Colonic mucosa (tissue), 4 donors: Measurements from ENCODE around the gene SEC61A1. TPM values are rescaled to one million over a fixed set of nuclear protein-coding genes. Genes with fewer than 3 reads are reported as not detected.

ENCODE experiments used
- DNase-seq: peaks from one replicate; pipeline ENCODE4 v3.0.0-alpha.2; 2020
- H3K27ac ChIP-seq: fragments of 200-600 bp; one replicate; pipeline ENCODE4 v1.8.0; 2021
- H3K27me3 ChIP-seq: fragments of 200-600 bp; one replicate; pipeline ENCODE4 v1.8.0; 2021
- H3K36me3 ChIP-seq: fragments of 200-600 bp; one replicate; pipeline ENCODE4 v1.8.0; 2021
- H3K4me1 ChIP-seq: fragments of 200-600 bp; one replicate; pipeline ENCODE4 v1.8.0; 2021; ENCODE audit warnings: mild to moderate bottlenecking
- H3K4me3 ChIP-seq: fragments of 200-600 bp; one replicate; pipeline ENCODE4 v1.8.0; 2021
- H3K9ac ChIP-seq, 2 donors: one replicate each; pipeline ENCODE4 v1.7.0; 2013; ENCODE audit warnings: control low read depth in 2 of 2, low read depth in 2 of 2, low read length in 2 of 2
- H3K9me3 ChIP-seq: fragments of 200-600 bp; one replicate; pipeline ENCODE4 v1.8.0; 2021
- intact Hi-C: fragments of 100-400 bp; cut with DNase I; formaldehyde crosslinking; loops from one replicate; pipeline ENCODE4 v1.14.1; 2022
- total RNA-seq, 2 donors: library from RNA; stranded (reverse); fragmentation: NEBNext Ultra II Directional in 1 of 2; extraction: Animal tissue kit (Norgen Biotek cat#: 25700) in 1 of 2; gene quantifications; one replicate each; pipeline ENCODE4 v1.2.1, GENCODE V29; 2021
- TF ChIP-seq, protein P1 (sequence below): fragments of 200-600 bp; IDR thresholded peaks from one replicate; pipeline ENCODE4 v1.8.0; 2022; ENCODE audit warnings: antibody characterized with exemption, mild to moderate bottlenecking
- donor health status: healthy.
- donor health status: DM: no; HTN: no; CAD: no.
- donor health status: DM: no; HTN: no; CAD: no.

The SEC61A1 gene
- total RNA-seq, 2 donors from 2014 or later, result 184 to 250 TPM

DNA sequence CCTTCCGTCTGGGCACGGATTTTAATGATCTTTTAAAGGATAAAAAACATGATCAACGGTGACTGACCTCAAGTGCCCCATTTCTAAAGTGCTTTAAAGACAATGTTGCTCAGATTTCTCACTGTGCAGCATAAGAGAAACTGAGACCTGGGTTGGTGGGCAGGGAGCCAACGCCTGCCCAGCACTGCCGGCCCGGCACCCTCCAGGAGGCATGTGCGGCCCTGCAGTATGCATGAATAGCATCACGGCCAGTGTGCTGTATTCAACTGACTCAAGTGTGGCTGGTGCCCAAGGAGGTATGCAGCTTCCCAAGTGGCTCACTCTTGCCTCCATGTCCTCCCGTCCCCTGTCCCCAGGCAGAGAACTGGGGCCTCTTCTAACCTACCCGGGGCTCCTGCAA lies 30.3 kb downstream of the SEC61A1 start:
- Histone ChIP-seq H3K9ac (no peak overlapping the region), H3K4me3 (no peak overlapping the region), H3K27ac (no peak overlapping the region), H3K4me1 (peaks cover 7% of the 10 kb centered on the region), H3K27me3 (no peaks in the 10 kb centered on the region), H3K36me3 (no peaks in the 10 kb centered on the region), H3K9me3 (no peaks in the 10 kb centered on the region)
- TF ChIP-seq, protein P1, sequence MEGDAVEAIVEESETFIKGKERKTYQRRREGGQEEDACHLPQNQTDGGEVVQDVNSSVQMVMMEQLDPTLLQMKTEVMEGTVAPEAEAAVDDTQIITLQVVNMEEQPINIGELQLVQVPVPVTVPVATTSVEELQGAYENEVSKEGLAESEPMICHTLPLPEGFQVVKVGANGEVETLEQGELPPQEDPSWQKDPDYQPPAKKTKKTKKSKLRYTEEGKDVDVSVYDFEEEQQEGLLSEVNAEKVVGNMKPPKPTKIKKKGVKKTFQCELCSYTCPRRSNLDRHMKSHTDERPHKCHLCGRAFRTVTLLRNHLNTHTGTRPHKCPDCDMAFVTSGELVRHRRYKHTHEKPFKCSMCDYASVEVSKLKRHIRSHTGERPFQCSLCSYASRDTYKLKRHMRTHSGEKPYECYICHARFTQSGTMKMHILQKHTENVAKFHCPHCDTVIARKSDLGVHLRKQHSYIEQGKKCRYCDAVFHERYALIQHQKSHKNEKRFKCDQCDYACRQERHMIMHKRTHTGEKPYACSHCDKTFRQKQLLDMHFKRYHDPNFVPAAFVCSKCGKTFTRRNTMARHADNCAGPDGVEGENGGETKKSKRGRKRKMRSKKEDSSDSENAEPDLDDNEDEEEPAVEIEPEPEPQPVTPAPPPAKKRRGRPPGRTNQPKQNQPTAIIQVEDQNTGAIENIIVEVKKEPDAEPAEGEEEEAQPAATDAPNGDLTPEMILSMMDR, result no peak
- intact Hi-C loops, result no loop called here
- no peak for DNase-seq

DNA sequence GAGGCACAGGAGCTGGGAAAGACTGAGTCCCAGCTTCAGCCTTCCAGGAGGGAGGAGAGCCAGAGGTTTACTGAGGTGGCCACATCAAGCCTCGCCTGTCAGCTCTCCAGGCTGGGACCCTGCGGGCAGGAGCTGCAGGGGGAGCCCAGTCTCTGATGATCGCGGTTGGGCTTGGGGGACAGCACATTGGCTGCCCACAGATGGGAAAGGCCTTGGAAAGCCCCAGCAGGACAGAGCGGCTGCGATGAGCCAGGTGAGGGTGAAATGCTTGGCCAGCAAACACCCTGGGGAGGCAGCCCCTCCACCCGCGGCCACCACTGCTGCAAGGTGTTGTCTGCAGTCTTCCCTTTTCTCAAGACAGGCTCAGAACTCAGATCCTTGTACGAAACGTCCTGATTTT lies 31.2 kb downstream of the SEC61A1 start:
- Histone ChIP-seq H3K27ac (no peak overlapping the region), H3K4me3 (no peak overlapping the region), H3K9me3 (no peaks in the 10 kb centered on the region), H3K27me3 (no peaks in the 10 kb centered on the region), H3K4me1 (peaks cover 7% of the 10 kb centered on the region), H3K36me3 (no peaks in the 10 kb centered on the region), H3K9ac (no peak overlapping the region)
- intact Hi-C loops, result no loop called here
- DNase-seq, result no peak
- TF ChIP-seq, protein P1, result no peak

DNA sequence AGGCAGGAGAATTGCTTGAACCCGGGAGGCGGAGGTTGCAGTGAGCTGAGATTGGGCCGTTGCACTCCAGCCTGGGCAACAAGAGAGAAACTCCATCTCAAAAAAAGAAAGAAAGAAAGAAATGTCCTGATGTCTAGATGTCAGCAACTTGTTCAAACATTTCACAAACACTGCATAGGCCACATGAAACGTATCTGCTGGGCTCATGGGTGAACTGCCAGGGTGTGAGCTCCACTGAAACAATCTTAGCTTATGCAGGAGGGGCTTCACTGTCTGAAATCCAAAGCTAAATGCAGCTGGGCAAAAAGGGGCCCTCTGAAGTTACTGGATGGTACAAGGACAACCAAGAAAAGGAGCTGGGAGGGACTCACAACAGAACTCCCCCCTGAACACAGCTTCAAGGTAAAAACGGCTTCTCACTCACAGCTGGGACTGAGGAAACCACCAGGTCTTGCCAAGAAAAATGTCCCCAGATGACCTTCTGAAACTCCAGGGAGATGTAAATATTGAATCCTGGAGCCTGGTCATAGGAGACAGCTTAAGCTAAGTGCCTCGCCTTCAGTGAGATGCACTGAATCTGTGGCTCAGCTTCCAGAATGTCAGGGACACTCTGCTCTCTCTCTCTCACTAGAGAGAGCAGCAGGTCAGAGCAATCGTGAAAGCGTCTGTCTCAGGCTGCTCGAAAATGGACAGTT lies 31.9 kb downstream of the SEC61A1 start:
- Histone ChIP-seq H3K9me3 (no peaks in the 10 kb centered on the region), H3K9ac (no peak overlapping the region), H3K27me3 (no peaks in the 10 kb centered on the region), H3K36me3 (no peaks in the 10 kb centered on the region), H3K4me3 (no peak overlapping the region), H3K27ac (no peak overlapping the region), H3K4me1 (peaks cover 7% of the 10 kb centered on the region)
- TF ChIP-seq, protein P1, result no peak
- intact Hi-C loops, result no loop called here
- no peak for DNase-seq

DNA sequence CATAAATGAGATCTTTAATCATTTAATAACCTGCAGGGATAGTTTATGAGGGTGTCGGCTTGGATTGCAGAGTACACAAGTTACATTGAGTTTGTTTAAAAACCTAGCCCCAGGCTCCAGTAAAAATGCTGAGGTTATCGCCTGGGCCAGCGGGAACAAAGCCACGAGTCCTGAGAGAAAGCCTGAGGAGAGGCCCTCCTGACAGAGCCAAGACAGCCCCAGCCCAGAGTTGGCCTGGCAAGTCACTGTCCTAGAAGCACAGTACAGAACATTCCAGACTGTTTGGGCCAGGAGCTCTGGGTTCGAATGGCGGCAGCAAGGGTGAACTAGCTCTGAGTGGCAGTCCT lies 32.4 kb downstream of the SEC61A1 start:
- TF ChIP-seq, protein P1, result no peak
- Histone ChIP-seq H3K27me3 (no peaks in the 10 kb centered on the region), H3K9me3 (no peaks in the 10 kb centered on the region), H3K4me3 (no peak overlapping the region), H3K36me3 (no peaks in the 10 kb centered on the region), H3K4me1 (peaks cover 7% of the 10 kb centered on the region), H3K27ac (no peak overlapping the region), H3K9ac (no peak overlapping the region)
- no peak for DNase-seq
- intact Hi-C loops, result no loop called here

DNA sequence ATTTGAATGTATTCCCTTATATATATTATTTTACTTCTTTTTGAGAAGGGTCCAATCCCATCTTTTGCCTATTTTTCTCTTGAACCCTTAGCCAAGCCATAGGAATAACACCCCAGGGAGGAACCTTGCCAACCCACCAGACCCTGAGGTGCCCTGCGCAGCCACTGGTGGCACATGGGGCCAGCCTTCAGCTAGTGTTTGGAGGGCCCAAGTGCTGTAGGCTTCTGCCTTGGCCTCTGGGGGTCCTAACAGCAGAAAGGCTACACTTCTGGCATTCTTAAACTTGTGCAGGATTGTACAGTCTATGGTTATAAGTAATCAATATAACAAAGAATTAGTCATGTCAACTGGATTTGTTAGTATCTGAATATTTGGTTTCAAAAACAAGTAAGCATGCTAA lies 36.9 kb downstream of the SEC61A1 start:
- H3K36me3 ChIP-seq, result no peaks in the 10 kb centered on the region
- no peak overlapping the region for H3K4me3 ChIP-seq
- TF ChIP-seq, protein P1, result no peak
- H3K9me3 ChIP-seq, result no peaks in the 10 kb centered on the region
- H3K27ac ChIP-seq, result no peak overlapping the region
- intact Hi-C loops, result no loop called here
- no peaks in the 10 kb centered on the region for H3K4me1 ChIP-seq
- H3K9ac ChIP-seq, result no peak overlapping the region
- no peak for DNase-seq
- H3K27me3 ChIP-seq, result no peaks in the 10 kb centered on the region
